Activated CD4-positive, alpha-beta T cell treated with anti-CD3 and anti-CD28 coated beads, Interleukin-2, amount 50 U/mL, for 48 hours (primary cell): ENCODE results near the gene EIF4E1B.

Source experiments
- DNase-seq, 2 experiments: peaks; one replicate each; pipeline ENCODE4 v3.0.0-alpha.2; 2020

The EIF4E1B gene

GRCh38 chr5:176667637-176668036, 37.2 kb downstream of the EIF4E1B start:
- DNase-seq = no peak

DNA sequence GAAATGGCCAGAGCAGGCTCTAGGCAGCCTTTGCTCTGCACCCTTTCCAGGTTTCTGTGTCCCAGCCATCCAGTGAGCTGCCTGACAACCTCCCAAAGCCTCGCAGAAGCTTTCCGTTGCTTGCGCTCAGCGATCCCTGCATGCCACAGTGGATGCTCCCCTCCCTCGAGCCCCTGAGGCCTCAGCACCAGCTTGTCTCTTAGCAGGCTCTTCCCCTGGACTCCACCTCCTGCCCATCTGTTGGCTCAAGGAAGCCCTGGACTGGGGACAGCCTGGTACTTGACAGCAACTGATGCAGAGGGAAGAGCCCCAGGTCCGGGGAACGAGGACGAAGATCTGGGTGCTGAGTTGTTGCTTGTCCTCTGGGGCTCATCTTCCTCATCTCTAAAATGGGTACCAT, 40.0 kb downstream of the EIF4E1B start:
- no peak for DNase-seq

- no peak for DNase-seq
Measured at GRCh38 chr5:176671399-176671798, 40.9 kb downstream of the EIF4E1B start.

DNA sequence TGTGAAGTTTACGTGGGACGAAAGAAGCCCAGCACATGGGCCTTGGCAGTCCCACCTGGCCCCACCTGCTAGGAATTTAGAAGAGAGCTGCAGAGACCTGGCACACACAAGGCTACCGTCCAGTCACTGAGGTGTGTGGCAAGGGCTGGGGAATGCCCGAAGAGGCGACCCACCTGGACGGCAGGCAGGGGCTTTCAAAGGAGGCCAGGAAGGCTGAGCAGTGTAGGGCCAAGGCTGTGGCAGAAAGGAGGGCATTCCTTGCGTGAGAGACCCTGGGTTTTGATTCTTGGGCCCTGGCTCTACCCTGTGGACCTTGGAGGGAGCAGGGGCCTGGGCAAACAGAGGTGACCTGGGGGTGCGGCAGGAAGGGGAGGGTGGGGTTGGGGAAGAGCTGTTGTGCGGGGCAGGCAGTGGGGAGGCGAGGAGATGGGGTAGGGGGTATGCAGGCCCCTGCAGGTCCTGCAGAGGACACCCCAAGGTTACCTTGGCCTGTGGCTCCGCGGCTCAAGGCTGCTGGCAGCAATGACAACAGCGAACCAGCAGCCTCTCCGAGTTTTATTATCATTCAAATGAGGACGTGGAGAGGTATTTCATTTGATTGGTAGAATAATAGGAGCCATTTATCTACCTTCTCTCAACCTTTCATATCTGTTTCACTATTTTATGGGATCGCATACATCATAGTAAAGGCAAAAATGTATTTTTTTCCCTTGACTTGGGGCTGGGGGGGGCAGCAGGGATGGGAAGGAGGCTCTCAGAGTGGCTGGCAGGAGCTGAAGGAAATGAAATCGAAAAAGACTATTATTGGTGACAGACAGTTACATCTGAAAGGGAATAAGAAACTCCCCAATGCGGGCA, 41.6 kb downstream of the EIF4E1B start:
- DNase-seq = no peak

DNA sequence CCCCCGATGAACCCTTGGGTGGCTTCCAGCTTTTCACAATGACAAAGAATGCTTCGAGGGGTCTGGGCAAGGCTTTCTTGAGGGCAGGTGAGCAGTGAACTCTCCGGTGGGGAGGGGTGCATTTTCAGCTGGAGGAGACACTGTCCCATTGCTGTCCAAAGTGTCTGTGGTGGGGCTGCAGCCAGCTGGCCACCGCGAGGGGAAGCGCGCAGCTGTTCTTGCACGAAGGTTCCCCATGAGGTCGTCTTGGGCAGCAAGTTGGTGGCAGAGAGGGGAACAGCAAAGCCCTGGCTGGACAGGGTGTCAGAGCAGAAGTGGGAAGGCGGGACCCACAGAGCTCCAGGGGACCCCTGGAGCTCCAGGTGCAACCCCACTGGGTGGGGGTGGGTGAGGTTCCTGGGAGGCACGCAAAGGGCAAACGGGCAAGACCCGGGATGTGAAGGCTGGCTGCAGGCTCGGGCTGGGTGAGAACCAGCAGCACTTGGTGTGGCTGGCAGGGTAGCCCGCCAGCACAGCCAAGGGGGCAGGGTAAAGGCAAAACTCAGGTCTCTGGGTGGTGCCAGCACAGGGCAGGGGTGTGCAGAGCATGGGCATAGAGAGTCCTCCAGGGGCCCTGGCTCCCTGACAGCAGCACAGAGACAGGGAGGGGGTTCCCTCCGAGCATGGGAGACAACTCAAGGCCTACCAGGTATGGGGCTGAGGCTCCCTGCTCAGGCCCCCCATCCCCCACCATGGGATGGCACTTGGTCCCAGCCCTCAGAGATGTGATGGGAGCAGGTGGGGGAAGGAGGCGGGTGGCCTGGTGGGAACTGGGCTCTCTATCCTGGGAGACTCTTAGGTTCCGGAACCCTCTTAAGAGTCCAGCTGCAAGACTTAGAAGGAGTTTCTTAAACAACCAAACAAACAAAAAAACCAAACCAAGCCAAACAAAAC, 43.4 kb downstream of the EIF4E1B start:
- no peak for DNase-seq

DNA sequence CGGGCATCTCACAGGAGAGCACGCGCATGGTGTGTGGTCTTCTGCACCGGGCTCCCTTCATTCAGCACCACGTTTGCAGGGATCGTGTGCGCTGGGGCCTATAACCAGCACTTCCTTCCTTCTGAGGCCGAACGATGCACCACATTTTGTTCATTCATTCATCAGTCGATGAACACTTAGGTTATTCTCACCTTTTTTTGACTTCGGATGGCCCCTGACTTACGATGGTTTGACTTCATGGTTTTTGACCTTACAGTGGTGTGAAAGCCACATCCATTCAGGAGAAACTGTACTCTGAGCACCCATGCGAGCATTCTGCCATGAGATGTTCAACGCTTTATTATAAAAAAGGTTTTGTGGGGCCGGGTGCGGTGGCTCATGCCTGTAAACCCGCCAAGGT, 44.3 kb downstream of the EIF4E1B start:
- DNase-seq = no peak

GRCh38 chr5:176675676-176676360, 45.3 kb downstream of the EIF4E1B start:
- DNase-seq = no peak

DNA sequence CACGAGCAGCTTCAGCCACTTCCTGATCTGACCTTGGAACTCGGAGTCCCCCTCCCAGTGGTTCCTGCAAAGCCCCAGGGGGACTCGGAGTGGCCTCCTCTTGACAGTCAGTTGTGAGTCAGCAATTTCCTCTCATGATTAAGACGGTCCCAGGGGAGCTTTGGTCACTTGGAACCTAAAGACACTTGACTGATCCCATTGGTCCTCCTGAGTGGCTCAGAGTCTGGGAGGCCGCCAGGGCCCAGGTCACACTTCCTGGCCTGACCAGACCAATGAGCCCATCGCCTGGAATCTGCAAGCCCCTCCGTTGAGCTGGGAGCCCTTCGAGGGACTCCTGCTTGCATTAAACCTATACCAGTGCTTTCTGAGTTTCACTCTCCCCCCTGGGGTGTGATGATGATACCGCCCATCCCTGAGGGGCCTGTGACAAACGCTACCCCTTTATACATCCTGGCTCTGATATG, 45.9 kb downstream of the EIF4E1B start:
- DNase-seq = no peak

DNA sequence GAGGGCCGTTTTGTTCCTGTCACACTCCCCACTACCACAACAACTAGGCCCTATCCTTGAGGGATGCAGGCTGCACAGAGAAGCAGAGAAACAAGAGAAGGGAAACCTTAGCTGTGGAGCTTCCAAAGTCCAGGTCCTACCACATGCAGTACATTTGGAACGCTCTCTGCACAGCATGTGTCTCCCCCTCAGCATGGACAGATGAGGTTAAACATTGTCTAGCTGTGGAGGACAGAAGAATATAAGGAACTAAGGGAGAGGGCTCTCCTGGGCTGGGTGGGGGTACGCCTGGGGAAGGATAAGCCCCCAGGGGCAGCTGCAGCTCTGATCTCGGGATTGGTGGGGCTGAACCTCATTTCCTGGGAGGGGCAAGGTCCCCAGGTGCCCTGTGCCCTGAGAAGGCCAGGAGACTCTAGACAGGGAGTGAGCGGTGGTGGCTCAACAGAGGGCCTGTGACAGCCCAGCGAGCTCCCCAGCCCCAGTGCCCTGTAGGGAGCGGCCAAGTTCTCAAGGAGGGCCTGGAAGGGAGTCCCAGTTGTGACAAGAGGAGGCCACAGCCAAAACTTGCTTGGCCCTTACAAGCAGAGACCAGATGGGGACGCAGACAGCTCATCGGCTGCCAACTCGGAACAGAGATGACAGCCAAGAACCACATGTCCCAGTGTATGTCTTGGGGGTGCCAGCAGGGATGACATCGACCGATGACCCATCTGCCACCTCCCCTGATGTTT, 46.9 kb downstream of the EIF4E1B start:
- no peak for DNase-seq

DNA sequence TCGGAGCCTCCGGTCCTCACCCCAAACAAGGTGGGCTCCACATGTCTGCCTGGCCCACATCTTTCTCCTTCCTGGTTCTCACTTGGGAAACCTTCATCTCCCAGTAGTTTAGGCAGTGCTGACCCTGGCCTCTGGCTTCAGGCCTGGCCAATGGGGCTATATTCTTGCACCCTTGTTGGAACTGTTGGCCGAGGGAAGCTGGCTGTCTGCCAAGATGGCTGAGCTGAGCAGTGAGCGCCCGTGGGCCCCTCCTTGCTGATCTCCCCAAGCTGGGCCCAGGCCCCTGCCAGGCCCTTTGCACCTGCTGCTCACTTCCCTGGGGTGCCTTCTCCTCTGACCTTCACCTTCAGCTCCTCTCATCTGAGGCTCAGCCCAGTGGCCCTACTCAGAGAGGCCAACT, 48.1 kb downstream of the EIF4E1B start:
- DNase-seq = no peak

- DNase-seq = no peak
Measured at GRCh38 chr5:176679365-176680225, 49.1 kb downstream of the EIF4E1B start.

DNA sequence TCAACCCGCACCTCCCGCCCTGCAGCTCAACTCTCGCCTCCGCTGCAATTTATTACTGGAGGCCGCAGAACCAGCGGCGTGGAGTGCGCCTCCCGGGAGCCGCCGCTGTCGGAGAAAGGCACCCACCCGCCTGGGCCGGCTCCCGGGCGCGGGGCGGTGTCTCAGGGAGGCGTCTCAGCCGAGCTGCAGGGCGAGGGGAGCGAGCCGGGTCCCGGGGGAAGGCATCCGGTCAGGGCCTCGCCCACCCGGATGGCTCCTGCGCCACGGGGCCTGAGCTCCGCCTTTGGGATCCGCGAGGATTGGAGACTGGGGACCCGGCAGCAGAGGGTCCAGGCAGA, 49.7 kb downstream of the EIF4E1B start:
- DNase-seq = no peak

DNA sequence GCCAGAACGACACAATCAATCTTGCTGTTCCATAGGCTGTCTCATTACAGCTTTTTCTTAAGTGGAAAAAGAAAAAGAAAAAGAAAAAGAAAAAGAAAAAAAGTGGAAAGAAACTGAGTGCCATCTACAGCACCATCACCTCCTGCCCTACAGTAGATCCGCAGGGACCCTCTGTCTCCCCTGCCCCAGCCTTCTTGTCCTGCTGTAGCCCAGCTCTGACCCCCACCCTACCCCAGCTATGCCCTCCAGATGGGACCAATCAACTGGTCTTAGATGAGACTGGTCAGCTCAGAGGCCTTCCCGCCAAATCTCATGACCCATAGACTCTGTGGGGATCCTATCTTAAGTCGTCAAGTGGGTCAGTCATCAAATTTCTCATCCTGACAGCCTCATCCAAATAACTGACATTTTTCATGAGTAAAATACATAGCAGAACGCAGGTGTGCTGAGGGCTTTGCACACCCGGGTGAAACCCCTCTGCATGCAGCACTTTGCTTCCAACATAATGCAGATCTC, 51.6 kb downstream of the EIF4E1B start:
- DNase-seq = no peak

DNA sequence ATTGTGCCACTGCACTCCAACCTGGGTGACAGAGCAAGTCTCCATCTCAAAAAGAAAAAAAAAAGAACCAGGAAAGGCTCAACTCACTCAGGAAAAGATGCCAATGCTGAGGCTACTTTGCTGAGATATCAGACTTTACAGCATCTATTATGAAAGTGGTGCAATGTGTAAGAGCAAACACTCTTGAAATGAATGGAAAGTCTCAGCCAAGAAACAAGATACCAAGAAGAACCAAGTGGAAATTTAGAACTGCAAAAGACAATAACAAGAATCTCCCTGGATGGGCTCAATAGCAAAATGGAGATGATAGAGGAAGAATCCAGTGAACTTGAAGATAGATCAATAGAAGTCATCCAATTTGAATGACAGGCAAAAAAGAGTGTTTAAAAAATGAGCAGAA, 54.5 kb downstream of the EIF4E1B start:
- DNase-seq = no peak

DNA sequence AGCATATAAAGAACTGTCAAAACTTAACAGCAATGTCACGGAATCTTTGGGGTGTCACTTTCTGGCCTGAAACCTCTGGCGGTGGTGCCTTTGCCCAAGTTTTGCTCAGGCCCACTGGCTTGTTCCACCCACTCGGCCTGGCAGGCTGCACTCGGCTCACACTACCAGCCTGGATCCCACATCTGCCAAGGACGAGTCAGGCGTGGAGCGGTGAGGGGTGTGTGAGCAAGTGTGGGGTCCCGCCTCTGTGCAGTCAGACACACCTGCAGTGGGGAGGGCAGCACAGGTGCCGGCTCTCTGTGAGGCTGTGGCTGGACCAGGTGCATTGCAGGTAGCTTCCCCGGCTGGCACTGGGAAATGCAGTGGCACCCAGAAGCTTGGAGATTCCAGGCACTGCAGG, 56.8 kb downstream of the EIF4E1B start:
- DNase-seq = no peak

DNA sequence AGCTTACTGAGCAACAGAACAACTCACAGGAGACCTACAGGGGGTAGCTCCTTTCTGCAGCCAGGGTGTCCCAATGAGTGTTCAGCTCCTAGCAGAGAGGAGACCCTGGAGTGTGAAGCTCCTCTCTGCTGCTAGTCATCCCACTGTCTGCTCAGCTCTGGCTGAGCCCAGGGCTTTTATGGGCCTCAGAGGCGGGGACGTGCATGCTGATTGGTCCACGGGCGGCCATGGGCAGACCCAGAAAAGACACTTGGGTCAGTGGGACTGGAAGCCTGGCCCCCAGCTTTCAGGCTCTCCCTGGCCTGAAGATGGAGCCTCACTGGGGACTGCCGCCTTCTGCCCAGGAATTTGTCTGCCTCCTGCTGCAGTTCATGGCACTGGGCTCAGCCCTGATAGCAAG, 57.4 kb downstream of the EIF4E1B start:
- no peak for DNase-seq

DNA sequence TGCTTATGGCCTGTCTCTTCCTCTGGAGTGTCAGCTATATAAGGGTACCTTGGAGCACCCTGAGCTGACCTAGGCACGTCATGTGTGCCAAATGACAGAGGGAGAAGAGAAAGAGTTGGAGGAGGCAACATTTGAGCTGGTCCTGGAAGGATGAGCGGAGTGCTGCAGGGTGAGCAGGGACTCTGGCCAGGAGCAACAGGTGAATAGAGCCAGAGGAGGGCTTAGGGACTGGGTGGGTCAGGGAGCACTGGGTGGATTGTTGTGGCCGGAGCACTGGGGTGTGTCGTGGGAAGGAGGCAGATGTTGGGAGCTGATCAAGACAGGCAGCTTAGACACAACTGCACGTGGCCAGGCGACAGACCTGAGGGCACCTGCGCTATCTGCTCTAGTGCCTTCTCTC, 60.4 kb downstream of the EIF4E1B start:
- no peak for DNase-seq

GRCh38 chr5:176691524-176691923, 61.0 kb downstream of the EIF4E1B start:
- DNase-seq = no peak

GRCh38 chr5:176692326-176692725, 61.9 kb downstream of the EIF4E1B start:
- no peak for DNase-seq

- DNase-seq = no peak
Measured at GRCh38 chr5:176692839-176693476, 62.5 kb downstream of the EIF4E1B start.

- no peak for DNase-seq
Measured at GRCh38 chr5:176693477-176693851, 63.0 kb downstream of the EIF4E1B start.
